ENCODE measurements around the gene ALG14.

Gene ALG14

DNA sequence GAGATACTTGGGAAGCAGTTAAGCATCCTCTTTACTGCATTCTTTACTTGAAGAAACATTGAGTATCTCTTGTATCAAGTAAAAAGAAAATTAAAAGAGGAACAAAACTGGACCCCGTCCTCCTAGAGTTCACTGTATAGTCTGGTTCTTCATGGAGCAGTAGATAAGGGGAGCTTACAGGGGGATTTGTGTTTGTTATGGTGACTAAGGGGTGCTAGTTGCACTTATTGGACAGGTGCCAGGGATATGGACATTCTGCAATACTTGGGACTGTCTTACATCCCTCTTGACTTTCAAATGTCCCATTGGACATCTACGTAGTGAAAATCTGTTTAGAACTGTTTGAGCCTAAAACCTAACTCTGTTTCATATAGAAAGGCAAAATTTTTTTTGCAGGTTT lies 67.2 kb downstream of the ALG14 start:
- Histone ChIP-seq H3K36me3 (no peaks in the 10 kb centered on the region), H3K4me1 (no peaks in the 10 kb centered on the region; the same call in 1 of the 2 replicates)

DNA sequence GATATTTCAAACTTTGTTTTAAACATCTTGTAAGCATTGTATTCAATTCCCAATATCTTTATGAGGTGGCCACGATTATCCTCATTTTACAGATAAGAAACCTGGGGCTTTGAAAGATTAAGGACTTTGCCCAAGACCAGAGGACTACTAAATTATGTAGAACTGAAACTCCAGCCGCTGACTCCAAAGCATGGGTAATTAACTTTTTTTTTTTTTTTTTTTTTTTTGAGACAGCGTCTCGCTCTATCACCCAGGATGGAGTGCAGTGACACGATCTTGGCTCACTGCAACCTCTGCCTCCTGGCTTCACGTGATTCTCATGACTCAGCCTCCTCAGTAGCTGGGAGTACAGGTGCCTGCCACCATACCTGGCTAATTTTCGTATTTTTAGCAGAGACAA lies 68.7 kb downstream of the ALG14 start:
- TF ChIP-seq, protein P1, sequence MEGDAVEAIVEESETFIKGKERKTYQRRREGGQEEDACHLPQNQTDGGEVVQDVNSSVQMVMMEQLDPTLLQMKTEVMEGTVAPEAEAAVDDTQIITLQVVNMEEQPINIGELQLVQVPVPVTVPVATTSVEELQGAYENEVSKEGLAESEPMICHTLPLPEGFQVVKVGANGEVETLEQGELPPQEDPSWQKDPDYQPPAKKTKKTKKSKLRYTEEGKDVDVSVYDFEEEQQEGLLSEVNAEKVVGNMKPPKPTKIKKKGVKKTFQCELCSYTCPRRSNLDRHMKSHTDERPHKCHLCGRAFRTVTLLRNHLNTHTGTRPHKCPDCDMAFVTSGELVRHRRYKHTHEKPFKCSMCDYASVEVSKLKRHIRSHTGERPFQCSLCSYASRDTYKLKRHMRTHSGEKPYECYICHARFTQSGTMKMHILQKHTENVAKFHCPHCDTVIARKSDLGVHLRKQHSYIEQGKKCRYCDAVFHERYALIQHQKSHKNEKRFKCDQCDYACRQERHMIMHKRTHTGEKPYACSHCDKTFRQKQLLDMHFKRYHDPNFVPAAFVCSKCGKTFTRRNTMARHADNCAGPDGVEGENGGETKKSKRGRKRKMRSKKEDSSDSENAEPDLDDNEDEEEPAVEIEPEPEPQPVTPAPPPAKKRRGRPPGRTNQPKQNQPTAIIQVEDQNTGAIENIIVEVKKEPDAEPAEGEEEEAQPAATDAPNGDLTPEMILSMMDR (IDR thresholded peaks at IDR 0.05; ENCODE audit: low read depth, low read length): no peak
- no peaks in the 10 kb centered on the region for H3K27me3 ChIP-seq
- no peaks in the 10 kb centered on the region; the same call in 1 of the 2 replicates for H3K4me1 ChIP-seq
- no peak for DNase-seq
- no peaks in the 10 kb centered on the region for H3K9me3 ChIP-seq
- no peaks in the 10 kb centered on the region for H3K36me3 ChIP-seq
- no peak overlapping the region for H3K4me3 ChIP-seq (ENCODE audit: low read depth, low read length)

More for the DNA sequence above, 67.2 kb downstream of the ALG14 start:
- DNase-seq: no peak
- no peaks in the 10 kb centered on the region for H3K9me3 ChIP-seq
- no peak overlapping the region for H3K4me3 ChIP-seq (ENCODE audit: low read depth, low read length)
- H3K27me3 ChIP-seq: no peaks in the 10 kb centered on the region
- TF ChIP-seq, protein P1 (IDR thresholded peaks at IDR 0.05; ENCODE audit: low read depth, low read length): no peak

DNA sequence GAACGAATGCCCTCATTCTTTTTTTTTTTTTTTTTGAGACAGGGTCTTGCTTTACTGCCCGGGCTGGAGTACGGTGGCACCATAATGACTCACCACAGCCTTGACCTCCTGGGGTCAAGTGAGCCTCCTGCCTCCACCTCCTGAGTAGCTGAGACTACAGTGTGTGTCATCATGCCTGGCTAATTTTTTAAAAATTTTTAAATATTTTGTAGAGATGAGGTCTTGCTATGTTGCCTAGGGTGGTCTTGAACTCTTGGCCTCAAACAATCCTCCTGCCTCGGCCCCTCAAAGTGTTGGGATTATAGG lies 69.4 kb downstream of the ALG14 start:
- Histone ChIP-seq H3K27me3 (no peaks in the 10 kb centered on the region), H3K4me1 (no peaks in the 10 kb centered on the region; the same call in 1 of the 2 replicates), H3K9me3 (no peaks in the 10 kb centered on the region), H3K36me3 (no peaks in the 10 kb centered on the region), H3K4me3 (ENCODE audit: low read depth, low read length) (no peak overlapping the region)
- DNase-seq: no peak
- TF ChIP-seq, protein P1 (IDR thresholded peaks at IDR 0.05; ENCODE audit: low read depth, low read length): no peak

DNA sequence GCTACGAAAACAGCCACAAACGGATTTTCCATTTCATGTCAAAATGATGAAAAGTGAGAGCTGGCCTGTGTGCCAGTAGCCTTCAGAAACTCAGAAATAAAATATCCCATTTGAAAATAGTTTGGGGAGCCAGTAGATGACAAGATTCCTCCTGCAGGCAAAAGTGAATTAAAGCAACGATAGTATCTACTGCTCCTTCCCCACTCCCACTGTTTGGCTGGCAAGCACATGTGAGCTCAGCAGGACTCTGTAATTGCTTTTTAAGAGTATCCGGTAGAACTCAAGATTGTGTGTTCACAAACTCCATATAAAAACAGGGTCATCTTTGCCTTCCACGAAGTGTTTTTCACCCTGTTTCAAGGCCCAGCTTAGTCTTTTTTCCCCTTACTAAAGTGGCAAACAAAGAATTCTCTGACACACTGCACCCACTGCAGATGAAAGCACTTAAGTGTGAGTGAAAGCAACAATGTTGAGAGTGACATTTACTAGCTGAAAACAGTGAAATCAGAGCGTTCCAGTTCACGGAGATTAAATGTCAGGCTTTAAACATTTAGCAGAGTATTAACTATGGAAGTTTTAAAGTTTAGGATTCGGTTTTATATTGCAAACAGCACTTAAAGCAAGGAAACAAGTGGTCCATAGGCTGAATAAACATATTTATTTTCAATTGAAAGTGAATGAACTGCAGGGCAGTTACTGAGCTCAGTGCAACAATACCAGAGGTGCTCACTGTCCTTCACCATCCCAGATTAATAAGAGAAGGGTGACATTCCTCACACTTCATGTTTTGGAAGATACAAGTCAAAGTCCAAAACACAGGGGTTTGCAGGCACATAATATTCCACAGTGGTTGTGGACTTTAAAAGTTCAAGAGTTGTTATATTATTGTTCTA lies 70.0 kb downstream of the ALG14 start:
- no peak overlapping the region for H3K4me3 ChIP-seq (ENCODE audit: low read depth, low read length)
- peak; percentile 30 for DNase-seq
- H3K4me1 ChIP-seq: no peaks in the 10 kb centered on the region; the same call in 1 of the 2 replicates
- H3K27me3 ChIP-seq: no peaks in the 10 kb centered on the region
- no peaks in the 10 kb centered on the region for H3K9me3 ChIP-seq
- TF ChIP-seq, protein P1 (IDR thresholded peaks at IDR 0.05; ENCODE audit: low read depth, low read length): no peak
- no peaks in the 10 kb centered on the region for H3K36me3 ChIP-seq

DNA sequence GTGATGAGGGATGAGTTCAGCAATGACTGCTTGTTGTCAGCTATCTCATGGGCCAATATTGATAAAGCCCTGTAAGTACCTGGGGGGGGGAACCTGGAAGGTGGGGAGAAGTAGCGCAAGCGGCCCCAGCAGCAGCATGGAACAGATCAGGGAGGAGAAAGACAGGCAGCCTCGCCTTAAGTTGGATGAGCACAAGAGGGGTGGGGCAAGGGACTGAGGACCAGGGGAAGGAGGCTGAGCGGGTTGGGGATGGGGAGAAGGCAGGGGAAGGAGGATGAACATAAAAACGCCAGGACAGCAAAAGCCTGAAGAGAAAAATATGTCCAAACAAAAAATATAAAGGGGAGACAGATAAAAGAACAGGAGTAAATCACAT lies 70.6 kb downstream of the ALG14 start:
- H3K4me3 ChIP-seq (ENCODE audit: low read depth, low read length): no peak overlapping the region
- H3K9me3 ChIP-seq: no peaks in the 10 kb centered on the region
- H3K27me3 ChIP-seq: no peaks in the 10 kb centered on the region
- no peak for DNase-seq
- no peaks in the 10 kb centered on the region for H3K36me3 ChIP-seq
- no peaks in the 10 kb centered on the region; the same call in 1 of the 2 replicates for H3K4me1 ChIP-seq
- TF ChIP-seq, protein P1 (IDR thresholded peaks at IDR 0.05; ENCODE audit: low read depth, low read length): no peak

DNA sequence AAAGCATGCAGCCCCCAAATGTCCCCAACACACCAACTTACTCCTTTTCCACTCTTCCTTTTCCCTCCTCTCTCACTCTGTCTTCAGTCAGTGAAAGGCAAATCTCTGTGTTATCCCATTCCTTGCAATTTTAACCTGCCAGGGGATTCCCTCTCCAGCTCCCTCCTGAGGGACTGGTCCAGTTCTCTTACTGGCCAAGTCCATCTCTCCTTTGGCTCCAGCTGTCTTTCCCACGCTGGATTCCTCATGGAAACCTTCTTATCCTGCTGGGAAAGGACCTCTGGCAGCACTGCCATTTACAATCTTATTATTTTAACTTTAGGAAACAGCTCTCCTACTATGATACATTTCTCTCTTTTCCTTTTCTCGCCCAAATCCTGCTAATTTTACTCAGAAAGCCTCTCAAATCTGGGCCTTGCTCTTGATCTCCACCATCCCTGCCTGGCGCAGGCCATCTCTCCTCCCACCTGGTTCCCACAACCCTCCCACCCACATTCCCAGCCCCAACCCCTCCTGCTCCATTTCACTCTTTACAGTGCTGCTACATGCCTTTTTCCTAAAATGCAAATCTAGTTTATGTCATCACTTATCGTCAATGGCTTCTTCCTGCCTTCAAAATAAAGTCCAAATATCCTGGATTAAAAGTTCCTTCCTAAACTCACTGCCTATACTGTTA lies 73.2 kb downstream of the ALG14 start:
- Histone ChIP-seq H3K9me3 (no peaks in the 10 kb centered on the region), H3K27me3 (no peaks in the 10 kb centered on the region), H3K4me3 (ENCODE audit: low read depth, low read length) (no peak overlapping the region), H3K36me3 (no peaks in the 10 kb centered on the region), H3K4me1 (no peaks in the 10 kb centered on the region; the same call in 1 of the 2 replicates)
- TF ChIP-seq, protein P1 (IDR thresholded peaks at IDR 0.05; ENCODE audit: low read depth, low read length): no peak
- DNase-seq: no peak
